Activated naive CD8-positive, alpha-beta T cell treated with anti-CD3 and anti-CD28 coated beads for 36 hours (primary cell): ENCODE measurements around the gene MRGPRX2. TPM values are rescaled to one million over a fixed set of nuclear protein-coding genes. Genes with fewer than 3 reads are reported as not detected.

Source experiments
- DNase-seq: peaks from one replicate; pipeline ENCODE4 v3.0.0; 2021
- H3K27ac Mint-ChIP-seq: one replicate; pipeline ENCODE4 v1.8.0; 2022; ENCODE audit warnings: mild to moderate bottlenecking, moderate library complexity, mixed read lengths
- H3K27me3 Mint-ChIP-seq: one replicate; pipeline ENCODE4 v1.8.0; 2022; ENCODE audit warnings: mild to moderate bottlenecking, mixed read lengths
- H3K36me3 Mint-ChIP-seq: one replicate; pipeline ENCODE4 v1.8.0; 2021; ENCODE audit warnings: mild to moderate bottlenecking, mixed read lengths
- H3K4me1 Mint-ChIP-seq: one replicate; pipeline ENCODE4 v1.8.0; 2021; ENCODE audit warnings: mixed read lengths
- H3K4me3 Mint-ChIP-seq: one replicate; pipeline ENCODE4 v1.8.0; 2022; ENCODE audit warnings: mild to moderate bottlenecking, moderate library complexity, mixed read lengths
- H3K9me3 Mint-ChIP-seq: one replicate; pipeline ENCODE4 v1.8.0; 2022; ENCODE audit warnings: mixed read lengths
- total RNA-seq, 2 experiments: library from RNA; stranded (reverse); gene quantifications; one replicate each; pipeline ENCODE4 v1.2.3, GENCODE V29; 2021

MRGPRX2 gene
- total RNA-seq, 2 experiments from 2014 or later, result 0.16 TPM; not detected in 1

GRCh38 chr11:19084661-19085315, 24.3 kb upstream of the MRGPRX2 start:
- no peaks in the 10 kb centered on the region for H3K36me3 Mint-ChIP-seq
- H3K27ac Mint-ChIP-seq, result no peak overlapping the region
- no peaks in the 10 kb centered on the region for H3K4me1 Mint-ChIP-seq
- DNase-seq, result no peak
- no peaks in the 10 kb centered on the region for H3K9me3 Mint-ChIP-seq
- H3K27me3 Mint-ChIP-seq, result peaks cover 7% of the 10 kb centered on the region
- H3K4me3 Mint-ChIP-seq, result no peak overlapping the region

- H3K9me3 Mint-ChIP-seq, result no peaks in the 10 kb centered on the region
- H3K4me3 Mint-ChIP-seq, result no peak overlapping the region
- no peaks in the 10 kb centered on the region for H3K36me3 Mint-ChIP-seq
- H3K4me1 Mint-ChIP-seq, result no peaks in the 10 kb centered on the region
- no peak for DNase-seq
- peaks cover 5% of the 10 kb centered on the region for H3K27me3 Mint-ChIP-seq
- no peak overlapping the region for H3K27ac Mint-ChIP-seq
Observed at GRCh38 chr11:19083166-19083565, 22.6 kb upstream of the MRGPRX2 start.

- no peak overlapping the region for H3K4me3 Mint-ChIP-seq
- no peak overlapping the region for H3K27ac Mint-ChIP-seq
- no peaks in the 10 kb centered on the region for H3K9me3 Mint-ChIP-seq
- H3K27me3 Mint-ChIP-seq, result peaks cover 14% of the 10 kb centered on the region
- H3K4me1 Mint-ChIP-seq, result peaks cover 1% of the 10 kb centered on the region
- no peaks in the 10 kb centered on the region for H3K36me3 Mint-ChIP-seq
- no peak for DNase-seq
Observed at GRCh38 chr11:19080579-19080993, 20.1 kb upstream of the MRGPRX2 start.

GRCh38 chr11:19079643-19080440, 19.3 kb upstream of the MRGPRX2 start:
- no peaks in the 10 kb centered on the region for H3K9me3 Mint-ChIP-seq
- no peaks in the 10 kb centered on the region for H3K36me3 Mint-ChIP-seq
- H3K27ac Mint-ChIP-seq, result no peak overlapping the region
- H3K4me1 Mint-ChIP-seq, result peaks cover 1% of the 10 kb centered on the region
- H3K4me3 Mint-ChIP-seq, result no peak overlapping the region
- DNase-seq, result no peak
- H3K27me3 Mint-ChIP-seq, result peaks cover 14% of the 10 kb centered on the region

GRCh38 chr11:19077965-19078364, 17.4 kb upstream of the MRGPRX2 start:
- Mint-ChIP-seq H3K4me3 (no peak overlapping the region), H3K27ac (no peak overlapping the region), H3K9me3 (no peaks in the 10 kb centered on the region), H3K36me3 (no peaks in the 10 kb centered on the region), H3K27me3 (peaks cover 14% of the 10 kb centered on the region), H3K4me1 (peaks cover 1% of the 10 kb centered on the region)
- DNase-seq, result no peak

- peaks cover 1% of the 10 kb centered on the region for H3K4me1 Mint-ChIP-seq
- H3K36me3 Mint-ChIP-seq, result no peaks in the 10 kb centered on the region
- H3K4me3 Mint-ChIP-seq, result no peak overlapping the region
Observed at GRCh38 chr11:19076744-19077589, 16.4 kb upstream of the MRGPRX2 start.

GRCh38 chr11:19075636-19076035, 15.1 kb upstream of the MRGPRX2 start:
- DNase-seq, result no peak
- Mint-ChIP-seq H3K36me3 (no peaks in the 10 kb centered on the region), H3K4me3 (no peak overlapping the region), H3K27ac (no peak overlapping the region), H3K9me3 (no peaks in the 10 kb centered on the region), H3K4me1 (peaks cover 5% of the 10 kb centered on the region), H3K27me3 (peaks cover 14% of the 10 kb centered on the region)

More at GRCh38 chr11:19076744-19077589, 16.4 kb upstream of the MRGPRX2 start:
- peak; percentile 49 for DNase-seq
- Mint-ChIP-seq H3K9me3 (no peaks in the 10 kb centered on the region), H3K27ac (no peak overlapping the region), H3K27me3 (peaks cover 14% of the 10 kb centered on the region)

GRCh38 chr11:19073454-19074415, 13.2 kb upstream of the MRGPRX2 start:
- Mint-ChIP-seq H3K27me3 (peaks cover 21% of the 10 kb centered on the region), H3K36me3 (peaks cover 2% of the 10 kb centered on the region), H3K4me3 (no peak overlapping the region), H3K27ac (no peak overlapping the region), H3K9me3 (peaks cover 6% of the 10 kb centered on the region), H3K4me1 (peaks cover 5% of the 10 kb centered on the region)
- no peak for DNase-seq

- H3K36me3 Mint-ChIP-seq, result peaks cover 2% of the 10 kb centered on the region
- DNase-seq, result no peak
- no peak overlapping the region for H3K4me3 Mint-ChIP-seq
- H3K27me3 Mint-ChIP-seq, result peaks cover 26% of the 10 kb centered on the region
- H3K4me1 Mint-ChIP-seq, result peaks cover 5% of the 10 kb centered on the region
- peaks cover 12% of the 10 kb centered on the region for H3K9me3 Mint-ChIP-seq
- H3K27ac Mint-ChIP-seq, result no peak overlapping the region
Observed at GRCh38 chr11:19072464-19072863, 11.9 kb upstream of the MRGPRX2 start.

- Mint-ChIP-seq H3K27me3 (peaks cover 25% of the 10 kb centered on the region), H3K4me1 (peaks cover 4% of the 10 kb centered on the region)
Observed at GRCh38 chr11:19071255-19071654, 10.7 kb upstream of the MRGPRX2 start.

GRCh38 chr11:19059833-19060232, 684 bp downstream of the MRGPRX2 start:
- no peak overlapping the region for H3K27ac Mint-ChIP-seq
- no peak for DNase-seq
- H3K36me3 Mint-ChIP-seq, result no peaks in the 10 kb centered on the region
- peaks cover 17% of the 10 kb centered on the region for H3K4me1 Mint-ChIP-seq
- no peak overlapping the region for H3K4me3 Mint-ChIP-seq
- H3K27me3 Mint-ChIP-seq, result peaks cover 21% of the 10 kb centered on the region
- H3K9me3 Mint-ChIP-seq, result no peaks in the 10 kb centered on the region

More at GRCh38 chr11:19071255-19071654, 10.7 kb upstream of the MRGPRX2 start:
- Mint-ChIP-seq H3K9me3 (peaks cover 12% of the 10 kb centered on the region), H3K27ac (no peak overlapping the region), H3K4me3 (peak overlapping the region; percentile 51), H3K36me3 (peaks cover 2% of the 10 kb centered on the region)
- peak; percentile 41 for DNase-seq

- Mint-ChIP-seq H3K4me1 (peaks cover 11% of the 10 kb centered on the region), H3K27me3 (peaks cover 4% of the 10 kb centered on the region), H3K36me3 (no peaks in the 10 kb centered on the region), H3K27ac (no peak overlapping the region), H3K4me3 (no peak overlapping the region), H3K9me3 (peaks cover 4% of the 10 kb centered on the region)
- DNase-seq, result no peak
Observed at GRCh38 chr11:19055905-19056304, 4.6 kb downstream of the MRGPRX2 start.

GRCh38 chr11:19055016-19055415, 5.5 kb downstream of the MRGPRX2 start:
- no peak for DNase-seq
- Mint-ChIP-seq H3K9me3 (peaks cover 7% of the 10 kb centered on the region), H3K4me3 (no peak overlapping the region), H3K4me1 (peaks cover 3% of the 10 kb centered on the region), H3K27me3 (peaks cover 4% of the 10 kb centered on the region), H3K36me3 (no peaks in the 10 kb centered on the region), H3K27ac (no peak overlapping the region)

GRCh38 chr11:19053909-19054308, 6.6 kb downstream of the MRGPRX2 start:
- H3K4me1 Mint-ChIP-seq, result no peaks in the 10 kb centered on the region
- H3K27me3 Mint-ChIP-seq, result peaks cover 4% of the 10 kb centered on the region
- H3K9me3 Mint-ChIP-seq, result peaks cover 10% of the 10 kb centered on the region

More at GRCh38 chr11:19053909-19054308, 6.6 kb downstream of the MRGPRX2 start:
- Mint-ChIP-seq H3K36me3 (no peaks in the 10 kb centered on the region), H3K27ac (no peak overlapping the region), H3K4me3 (no peak overlapping the region)
- DNase-seq, result no peak
